ENCODE measurements around the gene C6orf15. TPM values are rescaled to one million over a fixed set of nuclear protein-coding genes. Genes with fewer than 3 reads are reported as not detected.

The C6orf15 gene
- total RNA-seq, 1 experiment from 2014 or later = not detected

DNA sequence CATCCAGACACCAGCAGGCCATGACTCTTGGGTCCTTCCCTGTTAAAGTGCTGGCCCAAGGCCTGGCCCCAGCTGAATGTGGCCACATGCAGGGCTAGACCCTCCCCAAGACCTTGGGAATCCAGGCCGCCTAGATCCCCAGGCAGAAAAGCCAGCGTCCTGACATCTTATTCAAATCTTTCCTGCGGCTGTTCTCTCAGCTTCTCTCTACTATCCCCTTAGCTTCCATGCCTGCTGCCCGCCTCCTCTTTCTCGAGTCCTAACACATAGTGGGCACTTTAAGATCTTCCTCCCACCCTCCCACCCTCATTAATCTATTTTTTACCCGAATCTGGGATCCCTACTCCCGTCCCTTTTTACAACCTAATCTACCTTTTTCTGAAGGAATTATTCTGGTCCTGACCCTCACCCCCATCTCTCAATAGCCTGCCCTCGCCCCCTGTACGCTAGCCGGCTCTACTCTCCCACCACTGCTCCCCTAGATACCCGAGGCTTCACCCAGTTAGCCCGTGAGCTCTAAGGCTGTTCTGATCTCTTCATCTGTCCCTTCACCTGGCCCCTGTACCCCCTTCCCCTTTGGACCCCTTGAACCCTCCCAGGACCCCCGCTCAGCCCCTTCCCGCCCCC, 45.3 kb upstream of the C6orf15 start, which contains the start of gene CCHCR1:
Gene CCHCR1 (minus strand): TSS at position 290 of the 627 bp plus-strand sequence. CDS start 202 bp downstream, at position 88.
- H3K4me3 ChIP-seq (ENCODE audit: low read depth, low read length) = peak within 1 kb of the TSS; percentile 74
- H3K4me3 Mint-ChIP-seq (ENCODE audit: unreplicated experiment) = peak within 1 kb of the TSS; percentile 84
- no peaks in the 10 kb centered on the region for H3K27me3 ChIP-seq (replicated peaks; ENCODE audit: control insufficient read depth, insufficient read depth, low read length)
- no TSS peak for BruUV-seq (replicated peaks)
- H3K27me3 Mint-ChIP-seq (ENCODE audit: insufficient read depth, unreplicated experiment) = no peaks in the 10 kb centered on the region
- H3K36me3 Mint-ChIP-seq (ENCODE audit: insufficient read depth, unreplicated experiment) = peaks cover 17% of the 10 kb centered on the region
- peak within 1 kb of the TSS; percentile 85 for H3K27ac Mint-ChIP-seq (ENCODE audit: unreplicated experiment)
- no peak for DNase-seq
- TF ChIP-seq, protein P1, sequence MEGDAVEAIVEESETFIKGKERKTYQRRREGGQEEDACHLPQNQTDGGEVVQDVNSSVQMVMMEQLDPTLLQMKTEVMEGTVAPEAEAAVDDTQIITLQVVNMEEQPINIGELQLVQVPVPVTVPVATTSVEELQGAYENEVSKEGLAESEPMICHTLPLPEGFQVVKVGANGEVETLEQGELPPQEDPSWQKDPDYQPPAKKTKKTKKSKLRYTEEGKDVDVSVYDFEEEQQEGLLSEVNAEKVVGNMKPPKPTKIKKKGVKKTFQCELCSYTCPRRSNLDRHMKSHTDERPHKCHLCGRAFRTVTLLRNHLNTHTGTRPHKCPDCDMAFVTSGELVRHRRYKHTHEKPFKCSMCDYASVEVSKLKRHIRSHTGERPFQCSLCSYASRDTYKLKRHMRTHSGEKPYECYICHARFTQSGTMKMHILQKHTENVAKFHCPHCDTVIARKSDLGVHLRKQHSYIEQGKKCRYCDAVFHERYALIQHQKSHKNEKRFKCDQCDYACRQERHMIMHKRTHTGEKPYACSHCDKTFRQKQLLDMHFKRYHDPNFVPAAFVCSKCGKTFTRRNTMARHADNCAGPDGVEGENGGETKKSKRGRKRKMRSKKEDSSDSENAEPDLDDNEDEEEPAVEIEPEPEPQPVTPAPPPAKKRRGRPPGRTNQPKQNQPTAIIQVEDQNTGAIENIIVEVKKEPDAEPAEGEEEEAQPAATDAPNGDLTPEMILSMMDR (IDR thresholded peaks at IDR 0.05; ENCODE audit: insufficient read depth in 1 of 2, low read depth in 1 of 2, low read length in 1 of 2, severe bottlenecking in 1 of 2, unreplicated experiment in 1 of 2) = no peak
- intact Hi-C loops (cut with micrococcal nuclease; ENCODE audit: unreplicated experiment) = no loop called here
- ChIA-PET CTCF (interaction anchor here (1.0 to 1.6 kb wide), 5 partner anchors 29 to 209 kb away, joined by 3 to 8 read pairs (median 4); no protein-coding TSS in a partner anchor), POLR2A (interaction anchor here (0.6 to 1.8 kb wide), 2 partner anchors 245 to 384 kb away, joined by 4 to 5 read pairs; partner anchors contain the start of genes DDX39B and MICA)
- H3K4me1 Mint-ChIP-seq (ENCODE audit: low read depth, unreplicated experiment) = no peaks in the 10 kb centered on the region
- no peaks in the 10 kb centered on the region for H3K9me3 Mint-ChIP-seq (ENCODE audit: unreplicated experiment)
- peaks cover 11% of the 10 kb centered on the region; the same call in 1 of the 2 replicates for H3K4me1 ChIP-seq
- H3K9me3 ChIP-seq = no peaks in the 10 kb centered on the region
- H3K36me3 ChIP-seq (ENCODE audit: control insufficient read depth, insufficient read depth, low read length) = no peaks in the 10 kb centered on the region

GRCh38 chr6:31156641-31157040, 44.3 kb upstream of the C6orf15 start:
- peak overlapping the region; percentile 84 for H3K4me3 Mint-ChIP-seq (ENCODE audit: unreplicated experiment)
- H3K36me3 ChIP-seq (ENCODE audit: control insufficient read depth, insufficient read depth, low read length) = no peaks in the 10 kb centered on the region

DNA sequence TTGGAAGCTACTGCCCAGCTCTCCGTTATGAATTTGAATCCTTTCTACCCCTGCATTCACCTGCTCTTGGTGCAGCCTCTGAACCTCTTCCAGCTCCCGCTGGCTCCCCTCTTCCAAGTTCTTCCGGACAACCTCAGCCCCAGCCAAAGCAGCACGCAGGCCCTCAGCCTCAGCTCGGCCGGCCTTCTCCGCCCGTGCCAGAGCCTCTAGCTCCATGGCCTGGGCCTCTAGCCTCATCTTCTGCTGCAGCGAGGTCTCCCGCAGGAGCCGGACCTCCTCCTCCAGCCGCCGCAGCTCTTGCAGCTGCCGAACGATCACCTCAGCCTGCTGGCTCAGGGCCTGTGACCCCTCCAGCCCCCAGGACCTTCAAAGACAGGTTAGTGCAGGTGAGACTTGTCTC, 42.1 kb upstream of the C6orf15 start:
- CTCF ChIA-PET = no interaction called here
- Mint-ChIP-seq H3K27me3 (ENCODE audit: insufficient read depth, unreplicated experiment) (no peaks in the 10 kb centered on the region), H3K4me1 (ENCODE audit: low read depth, unreplicated experiment) (no peaks in the 10 kb centered on the region), H3K4me3 (ENCODE audit: unreplicated experiment) (no peak overlapping the region), H3K36me3 (ENCODE audit: insufficient read depth, unreplicated experiment) (peaks cover 11% of the 10 kb centered on the region), H3K27ac (ENCODE audit: unreplicated experiment) (no peak overlapping the region), H3K9me3 (ENCODE audit: unreplicated experiment) (no peaks in the 10 kb centered on the region)
- intact Hi-C loops (cut with micrococcal nuclease; ENCODE audit: unreplicated experiment) = no loop called here
- TF ChIP-seq, protein P1 (IDR thresholded peaks at IDR 0.05; ENCODE audit: insufficient read depth in 1 of 2, low read depth in 1 of 2, low read length in 1 of 2, severe bottlenecking in 1 of 2, unreplicated experiment in 1 of 2) = no peak
- Histone ChIP-seq H3K9me3 (no peaks in the 10 kb centered on the region), H3K4me1 (peaks cover 9% of the 10 kb centered on the region; the same call in 1 of the 2 replicates), H3K36me3 (ENCODE audit: control insufficient read depth, insufficient read depth, low read length) (no peaks in the 10 kb centered on the region), H3K4me3 (ENCODE audit: low read depth, low read length) (no peak overlapping the region), H3K27me3 (replicated peaks; ENCODE audit: control insufficient read depth, insufficient read depth, low read length) (no peaks in the 10 kb centered on the region)
- DNase-seq = no peak
- no TSS peak for BruUV-seq (replicated peaks)
- POLR2A ChIA-PET = no interaction called here

More at GRCh38 chr6:31156641-31157040, 44.3 kb upstream of the C6orf15 start:
- Histone ChIP-seq H3K9me3 (no peaks in the 10 kb centered on the region), H3K4me1 (peaks cover 11% of the 10 kb centered on the region; the same call in 1 of the 2 replicates), H3K4me3 (ENCODE audit: low read depth, low read length) (no peak overlapping the region), H3K27me3 (replicated peaks; ENCODE audit: control insufficient read depth, insufficient read depth, low read length) (no peaks in the 10 kb centered on the region)
- intact Hi-C loops (cut with micrococcal nuclease; ENCODE audit: unreplicated experiment) = no loop called here
- Mint-ChIP-seq H3K4me1 (ENCODE audit: low read depth, unreplicated experiment) (no peaks in the 10 kb centered on the region), H3K9me3 (ENCODE audit: unreplicated experiment) (no peaks in the 10 kb centered on the region), H3K27ac (ENCODE audit: unreplicated experiment) (no peak overlapping the region), H3K36me3 (ENCODE audit: insufficient read depth, unreplicated experiment) (peaks cover 17% of the 10 kb centered on the region), H3K27me3 (ENCODE audit: insufficient read depth, unreplicated experiment) (no peaks in the 10 kb centered on the region)
- TSS peak; percentile 41 for BruUV-seq (replicated peaks)
- POLR2A ChIA-PET = no interaction called here
- TF ChIP-seq, protein P1 (IDR thresholded peaks at IDR 0.05; ENCODE audit: insufficient read depth in 1 of 2, low read depth in 1 of 2, low read length in 1 of 2, severe bottlenecking in 1 of 2, unreplicated experiment in 1 of 2) = no peak
- CTCF ChIA-PET = no interaction called here
- no peak for DNase-seq

Data from Caco-2 (cell line).